ENCODE data around the gene GTSE1. TPM values are rescaled to one million over a fixed set of nuclear protein-coding genes. Genes with fewer than 3 reads are reported as not detected.
A peak's percentile ranks its signal among the peaks of the same experiment; 100 is the strongest.

The GTSE1 gene
- total and polyA plus RNA-seq, 2 donors = 4.4 to 14.1 TPM

DNA sequence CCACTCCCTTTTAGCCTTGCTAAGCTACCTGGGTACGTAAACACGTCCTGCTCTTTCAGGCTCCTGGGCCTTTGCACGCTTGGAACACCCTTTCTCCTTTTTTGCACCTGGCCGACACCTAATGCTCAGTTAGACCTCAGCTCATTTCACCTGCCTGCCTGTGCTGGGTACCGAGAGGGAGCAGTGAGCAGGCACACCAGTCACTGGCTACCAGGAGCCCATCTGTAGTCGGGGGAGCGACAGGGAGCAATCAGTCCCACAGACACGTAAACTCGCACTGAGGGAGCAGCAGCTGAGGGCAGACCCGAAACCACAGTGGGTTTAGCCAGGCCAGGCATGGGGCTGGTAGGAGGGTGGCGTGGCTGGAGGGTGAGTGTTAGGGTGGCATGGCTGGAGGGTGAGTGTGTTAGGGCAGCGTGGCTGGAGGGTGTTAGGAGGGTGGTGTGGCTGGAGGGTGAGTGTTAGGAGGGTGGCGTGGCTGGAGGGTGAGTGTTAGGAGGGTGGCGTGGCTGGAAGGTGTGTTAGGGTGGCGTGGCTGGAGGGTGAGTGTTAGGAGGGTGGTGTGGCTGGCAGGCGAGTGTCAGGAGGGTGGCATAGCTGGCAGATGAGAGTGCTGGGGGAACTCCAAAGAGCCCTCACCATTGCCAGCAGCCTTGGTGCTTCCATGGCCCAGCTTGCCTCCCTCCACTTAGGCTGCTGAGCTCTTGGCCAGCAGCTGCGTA lies 6.4 kb upstream of the GTSE1 start:
- Histone ChIP-seq H3K4me1 (ENCODE audit: control insufficient read depth in 2 of 2, insufficient read depth in 2 of 2, low read length in 2 of 2) (peaks cover 12 to 30% of the 10 kb centered on the region in 2 donors), H3K27ac (ENCODE audit: low read depth in 1 of 2, low read length in 1 of 2) (no peak overlapping the region), H3K9me3 (ENCODE audit: control insufficient read depth in 2 of 2, insufficient read depth in 1 of 2, low read length in 1 of 2) (peaks cover 0 to 4% of the 10 kb centered on the region in 2 donors), H3K4me3 (ENCODE audit: low read length in 2 of 2) (no peak overlapping the region), H3K36me3 (ENCODE audit: control insufficient read depth in 2 of 2, insufficient read depth in 2 of 2, low read length in 1 of 2) (no peaks in the 10 kb centered on the region), H3K27me3 (ENCODE audit: control insufficient read depth in 2 of 2, insufficient read depth in 1 of 2, low read length in 1 of 2) (peaks cover 0 to 6% of the 10 kb centered on the region in 2 donors)
- no peak for DNase-seq (ENCODE audit: low read depth in 6 of 9, low spot score in 9 of 9)
- WGBS = 94% methylated on average over 17 of the region's 17 CpGs

DNA sequence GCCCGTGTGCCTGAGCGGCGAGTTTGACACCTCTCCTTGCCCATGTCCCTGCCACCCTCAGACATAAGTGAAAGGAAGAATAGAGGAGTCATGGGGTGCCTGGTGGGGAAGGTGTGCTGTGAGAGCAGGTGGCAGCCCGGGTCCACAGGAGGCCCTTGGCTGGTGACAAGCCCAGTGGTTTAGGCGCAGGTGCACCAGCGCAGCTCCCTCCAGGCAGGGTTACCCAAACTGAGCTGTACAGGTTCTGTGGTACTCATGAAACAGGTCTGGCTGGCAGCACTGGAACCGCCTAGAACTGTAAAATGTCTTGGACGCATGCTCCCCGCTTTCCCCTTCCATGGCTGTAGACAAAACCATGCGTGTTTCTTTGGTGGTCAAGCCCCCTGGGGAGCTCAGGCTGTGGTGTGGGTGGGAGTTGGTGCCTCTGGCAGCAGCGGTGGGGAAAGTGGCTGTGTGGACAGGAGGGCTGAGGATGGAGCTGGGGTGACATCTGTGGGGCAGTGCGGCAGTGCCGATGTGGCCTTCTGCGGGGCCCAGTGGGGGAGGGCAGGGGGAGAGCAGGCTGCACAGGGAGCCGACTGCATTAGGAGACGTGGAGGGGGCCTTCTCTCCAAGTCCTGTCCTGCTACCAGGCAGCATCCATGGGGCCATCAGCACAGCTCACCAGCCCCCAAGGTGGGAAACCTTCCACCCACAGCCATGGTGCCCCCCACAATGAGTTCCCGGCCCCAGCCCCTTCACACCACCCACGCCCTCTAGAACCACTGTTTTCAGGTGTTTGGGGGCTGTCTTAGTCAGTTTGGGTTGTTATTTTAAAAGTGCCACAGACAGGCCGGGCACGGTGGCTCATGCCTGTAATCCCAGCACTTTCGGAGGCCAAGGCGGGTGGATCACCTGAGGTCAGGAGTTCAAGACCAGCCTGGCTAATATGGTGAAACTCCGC lies 5.6 kb upstream of the GTSE1 start:
- H3K27ac ChIP-seq (ENCODE audit: low read depth in 1 of 2, low read length in 1 of 2) = no peak overlapping the region

GRCh38 chr22:46292173-46292572 lies 4.5 kb upstream of the GTSE1 start:
- no peak overlapping the region for H3K27ac ChIP-seq (ENCODE audit: low read depth in 1 of 2, low read length in 1 of 2)

More for the DNA sequence above, 5.6 kb upstream of the GTSE1 start:
- 96% methylated on average over 23 of the region's 23 CpGs for WGBS
- Histone ChIP-seq H3K4me1 (ENCODE audit: control insufficient read depth in 2 of 2, insufficient read depth in 2 of 2, low read length in 2 of 2) (peaks cover 20 to 38% of the 10 kb centered on the region in 2 donors), H3K36me3 (ENCODE audit: control insufficient read depth in 2 of 2, insufficient read depth in 2 of 2, low read length in 1 of 2) (no peaks in the 10 kb centered on the region), H3K4me3 (ENCODE audit: low read length in 2 of 2) (no peak overlapping the region), H3K27me3 (ENCODE audit: control insufficient read depth in 2 of 2, insufficient read depth in 1 of 2, low read length in 1 of 2) (peaks cover 0 to 6% of the 10 kb centered on the region in 2 donors), H3K9me3 (ENCODE audit: control insufficient read depth in 2 of 2, insufficient read depth in 1 of 2, low read length in 1 of 2) (peaks cover 0 to 4% of the 10 kb centered on the region in 2 donors)
- no peak for DNase-seq (ENCODE audit: low read depth in 6 of 9, low spot score in 9 of 9)

GRCh38 chr22:46292732-46293131 lies 3.9 kb upstream of the GTSE1 start:
- DNase-seq (ENCODE audit: low read depth in 6 of 9, low spot score in 9 of 9) = no peak
- WGBS = 97% methylated on average over 14 of the region's 14 CpGs
- H3K27me3 ChIP-seq (ENCODE audit: control insufficient read depth in 2 of 2, insufficient read depth in 1 of 2, low read length in 1 of 2) = peaks cover 0 to 6% of the 10 kb centered on the region in 2 donors
- H3K4me1 ChIP-seq (ENCODE audit: control insufficient read depth in 2 of 2, insufficient read depth in 2 of 2, low read length in 2 of 2) = peaks cover 27 to 50% of the 10 kb centered on the region in 2 donors
- H3K36me3 ChIP-seq (ENCODE audit: control insufficient read depth in 2 of 2, insufficient read depth in 2 of 2, low read length in 1 of 2) = no peaks in the 10 kb centered on the region
- H3K4me3 ChIP-seq (ENCODE audit: low read length in 2 of 2) = no peak overlapping the region
- peak overlapping the region in 1 of 2 donors; percentile 73 for H3K27ac ChIP-seq (ENCODE audit: low read depth in 1 of 2, low read length in 1 of 2)
- H3K9me3 ChIP-seq (ENCODE audit: control insufficient read depth in 2 of 2, insufficient read depth in 1 of 2, low read length in 1 of 2) = peaks cover 0 to 8% of the 10 kb centered on the region in 2 donors

More at GRCh38 chr22:46292173-46292572, 4.5 kb upstream of the GTSE1 start:
- H3K4me1 ChIP-seq (ENCODE audit: control insufficient read depth in 2 of 2, insufficient read depth in 2 of 2, low read length in 2 of 2) = peaks cover 21 to 45% of the 10 kb centered on the region in 2 donors
- H3K4me3 ChIP-seq (ENCODE audit: low read length in 2 of 2) = no peak overlapping the region
- H3K9me3 ChIP-seq (ENCODE audit: control insufficient read depth in 2 of 2, insufficient read depth in 1 of 2, low read length in 1 of 2) = peaks cover 0 to 6% of the 10 kb centered on the region in 2 donors
- peaks cover 0 to 6% of the 10 kb centered on the region in 2 donors for H3K27me3 ChIP-seq (ENCODE audit: control insufficient read depth in 2 of 2, insufficient read depth in 1 of 2, low read length in 1 of 2)
- WGBS = 98% methylated on average over 3 of the region's 3 CpGs
- DNase-seq (ENCODE audit: low read depth in 6 of 9, low spot score in 9 of 9) = no peak
- H3K36me3 ChIP-seq (ENCODE audit: control insufficient read depth in 2 of 2, insufficient read depth in 2 of 2, low read length in 1 of 2) = no peaks in the 10 kb centered on the region

DNA sequence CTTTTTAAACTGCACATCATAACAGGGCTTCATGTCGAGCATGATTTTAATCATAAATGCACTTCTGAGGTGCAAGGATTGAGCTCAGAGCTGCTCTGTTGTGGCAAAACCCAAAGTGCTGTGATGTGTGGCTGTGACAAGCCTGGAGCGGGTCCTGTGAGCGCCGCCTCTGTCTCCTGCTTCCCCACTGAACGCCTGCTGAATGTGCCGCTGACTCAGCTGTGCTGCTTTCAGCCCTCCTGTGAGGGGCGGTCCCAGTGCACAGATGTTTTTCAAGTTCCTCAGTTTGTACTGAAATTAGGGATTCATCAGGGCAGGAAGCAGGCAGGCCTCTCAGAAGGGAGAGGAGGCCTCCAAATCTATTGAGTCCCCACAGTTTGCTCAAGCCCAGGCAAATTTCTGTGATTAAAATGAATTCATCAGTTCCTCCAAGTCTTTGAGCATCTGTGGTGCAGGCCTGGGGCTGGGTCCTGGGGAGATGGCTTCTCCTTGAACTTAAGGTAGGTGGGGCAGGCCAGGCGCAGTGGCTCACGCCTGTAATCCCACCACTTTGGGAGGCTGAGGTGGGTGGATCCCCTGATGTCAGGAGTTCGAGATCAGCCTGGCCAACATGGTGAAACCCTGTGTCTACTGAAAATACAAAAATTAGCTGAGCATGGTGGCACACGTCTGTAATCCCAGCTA lies 3.0 kb upstream of the GTSE1 start:
- whole genome bisulfite sequencing = 36% methylated on average over 11 of the region's 11 CpGs

DNA sequence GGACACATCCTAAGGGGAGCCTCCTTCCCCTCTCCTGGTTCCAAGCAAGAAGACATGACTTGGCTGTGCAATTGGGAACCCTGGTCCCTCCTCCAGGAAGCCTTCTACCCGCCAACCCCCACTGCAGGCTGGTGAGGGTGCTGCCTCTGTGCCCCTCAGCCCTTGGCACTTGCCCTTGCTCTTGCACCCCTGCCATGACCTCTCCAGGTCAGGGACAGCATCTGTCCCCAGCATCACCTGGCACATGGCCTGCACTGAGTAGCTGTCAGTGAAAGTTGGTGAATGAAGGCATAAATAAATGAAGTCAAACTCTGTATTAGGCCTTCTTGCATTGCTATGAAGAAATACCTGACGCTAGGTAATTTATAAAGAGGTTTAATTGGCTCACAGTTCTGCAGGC lies 1.9 kb upstream of the GTSE1 start:
- WGBS = over 99% methylated on average over 2 of the region's 2 CpGs
- peaks cover 3 to 12% of the 10 kb centered on the region in 2 donors for H3K36me3 ChIP-seq (ENCODE audit: control insufficient read depth in 2 of 2, insufficient read depth in 2 of 2, low read length in 1 of 2)
- peaks cover 31 to 59% of the 10 kb centered on the region in 2 donors for H3K4me1 ChIP-seq (ENCODE audit: control insufficient read depth in 2 of 2, insufficient read depth in 2 of 2, low read length in 2 of 2)
- H3K27me3 ChIP-seq (ENCODE audit: control insufficient read depth in 2 of 2, insufficient read depth in 1 of 2, low read length in 1 of 2) = peaks cover 0 to 3% of the 10 kb centered on the region in 2 donors
- H3K4me3 ChIP-seq (ENCODE audit: low read length in 2 of 2) = no peak overlapping the region
- no peak overlapping the region for H3K27ac ChIP-seq (ENCODE audit: low read depth in 1 of 2, low read length in 1 of 2)
- no peak for DNase-seq (ENCODE audit: low read depth in 6 of 9, low spot score in 9 of 9)
- peaks cover 0 to 8% of the 10 kb centered on the region in 2 donors for H3K9me3 ChIP-seq (ENCODE audit: control insufficient read depth in 2 of 2, insufficient read depth in 1 of 2, low read length in 1 of 2)

More for the DNA sequence above, 3.0 kb upstream of the GTSE1 start:
- Histone ChIP-seq H3K36me3 (ENCODE audit: control insufficient read depth in 2 of 2, insufficient read depth in 2 of 2, low read length in 1 of 2) (peaks cover 0 to 2% of the 10 kb centered on the region in 2 donors), H3K27me3 (ENCODE audit: control insufficient read depth in 2 of 2, insufficient read depth in 1 of 2, low read length in 1 of 2) (peaks cover 0 to 6% of the 10 kb centered on the region in 2 donors), H3K4me1 (ENCODE audit: control insufficient read depth in 2 of 2, insufficient read depth in 2 of 2, low read length in 2 of 2) (peaks cover 31 to 53% of the 10 kb centered on the region in 2 donors), H3K9me3 (ENCODE audit: control insufficient read depth in 2 of 2, insufficient read depth in 1 of 2, low read length in 1 of 2) (peaks cover 0 to 8% of the 10 kb centered on the region in 2 donors), H3K27ac (ENCODE audit: low read depth in 1 of 2, low read length in 1 of 2) (peak overlapping the region in 1 of 2 donors; percentile 73), H3K4me3 (ENCODE audit: low read length in 2 of 2) (no peak overlapping the region)
- DNase-seq (ENCODE audit: low read depth in 6 of 9, low spot score in 9 of 9) = peak; percentile 40 to 90 (median 71)

DNA sequence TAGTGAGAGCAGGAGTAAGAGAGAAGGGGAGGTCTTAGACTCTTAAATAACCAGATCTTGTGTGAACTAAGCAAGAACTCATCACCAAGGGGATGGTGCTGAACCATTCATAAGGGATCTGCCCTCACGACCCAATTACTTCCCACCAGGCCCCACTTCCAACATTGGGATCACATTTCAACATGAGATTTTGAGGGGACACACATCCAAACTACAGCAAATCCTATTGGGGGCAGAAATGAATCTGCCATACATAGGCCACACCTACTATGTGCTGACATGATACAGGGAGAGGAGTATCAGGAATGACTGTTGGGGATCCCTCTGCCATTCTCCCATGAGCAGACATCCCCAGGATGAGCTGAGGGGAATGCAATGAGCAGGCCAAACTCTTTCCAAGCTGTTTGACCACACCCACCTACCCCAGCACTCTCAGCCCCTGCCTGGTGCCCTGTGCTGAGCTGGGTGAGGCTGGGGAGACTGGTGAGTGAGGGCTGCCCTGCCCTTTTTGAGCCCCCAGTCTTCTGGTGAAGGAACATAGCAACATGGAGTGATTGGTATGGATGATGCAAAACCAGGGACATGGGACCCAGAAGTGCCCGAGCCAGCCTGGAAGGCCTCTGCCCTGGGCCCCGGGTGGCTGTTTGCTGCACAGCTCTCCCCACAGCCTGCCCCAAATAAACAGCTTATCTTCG lies 1.2 kb upstream of the GTSE1 start:
- DNase-seq (ENCODE audit: low read depth in 6 of 9, low spot score in 9 of 9) = no peak
- no peak overlapping the region for H3K27ac ChIP-seq (ENCODE audit: low read depth in 1 of 2, low read length in 1 of 2)
- peaks cover 5 to 16% of the 10 kb centered on the region in 2 donors for H3K36me3 ChIP-seq (ENCODE audit: control insufficient read depth in 2 of 2, insufficient read depth in 2 of 2, low read length in 1 of 2)
- peaks cover 0 to under 1% of the 10 kb centered on the region in 2 donors for H3K27me3 ChIP-seq (ENCODE audit: control insufficient read depth in 2 of 2, insufficient read depth in 1 of 2, low read length in 1 of 2)
- peaks cover 0 to 8% of the 10 kb centered on the region in 2 donors for H3K9me3 ChIP-seq (ENCODE audit: control insufficient read depth in 2 of 2, insufficient read depth in 1 of 2, low read length in 1 of 2)
- H3K4me3 ChIP-seq (ENCODE audit: low read length in 2 of 2) = peak overlapping the region in 1 of 2 donors; percentile 79
- H3K4me1 ChIP-seq (ENCODE audit: control insufficient read depth in 2 of 2, insufficient read depth in 2 of 2, low read length in 2 of 2) = peaks cover 31 to 59% of the 10 kb centered on the region in 2 donors
- WGBS = 93% methylated on average over 4 of the region's 4 CpGs

- peak overlapping the region; percentile 61 to 79 for H3K4me3 ChIP-seq (ENCODE audit: low read length in 2 of 2)
- H3K36me3 ChIP-seq (ENCODE audit: control insufficient read depth in 2 of 2, insufficient read depth in 2 of 2, low read length in 1 of 2) = peaks cover 9 to 29% of the 10 kb centered on the region in 2 donors
- no peaks in the 10 kb centered on the region for H3K27me3 ChIP-seq (ENCODE audit: control insufficient read depth in 2 of 2, insufficient read depth in 1 of 2, low read length in 1 of 2)
- H3K9me3 ChIP-seq (ENCODE audit: control insufficient read depth in 2 of 2, insufficient read depth in 1 of 2, low read length in 1 of 2) = peaks cover 0 to 3% of the 10 kb centered on the region in 2 donors
- peak overlapping the region in 1 of 2 donors; percentile 77 for H3K27ac ChIP-seq (ENCODE audit: low read depth in 1 of 2, low read length in 1 of 2)
- H3K4me1 ChIP-seq (ENCODE audit: control insufficient read depth in 2 of 2, insufficient read depth in 2 of 2, low read length in 2 of 2) = peaks cover 31 to 59% of the 10 kb centered on the region in 2 donors
- peak in 3 of 9 donors; percentile 13 to 58 (median 24) for DNase-seq (ENCODE audit: low read depth in 6 of 9, low spot score in 9 of 9)
- WGBS = 7% methylated on average over 32 of the region's 32 CpGs
Measured at GRCh38 chr22:46297151-46297812, 612 bp downstream of the GTSE1 start.

Data from thymus (tissue), 11 donors.